SK-N-MC (cell line): ENCODE measurements around the gene YOD1.

Experiments used
- EZH2 ChIP-seq: fragments of 200-600 bp; sonication (generic); IDR thresholded peaks from one replicate; pipeline ENCODE4 v1.6.1; 2017; ENCODE audit warnings: antibody characterized with exemption
- POLR2AphosphoS5 ChIP-seq: IDR thresholded peaks from 2 replicates; pipeline ENCODE4 v1.6.1; 2012; ENCODE audit warnings: mild to moderate bottlenecking, low read depth, low read length, borderline replicate concordance

GRCh38 chr1:207045453-207045852 is 5.6 kb downstream of the YOD1 start:
- TF ChIP-seq EZH2 (no peak), POLR2AphosphoS5 (no peak)
